Measurements from ENCODE around the gene HRH3. TPM values are rescaled to one million over a fixed set of nuclear protein-coding genes. Genes with fewer than 3 reads are reported as not detected.
A peak's percentile ranks its signal among the peaks of the same experiment; 100 is the strongest.

Gene HRH3
- total and polyA plus RNA-seq, 2 donors (not counting 1 experiment from before 2014, with no cell fraction given): not detected

- Mint-ChIP-seq H3K4me1 (peaks cover 32% of the 10 kb centered on the region), H3K9me3 (ENCODE audit: insufficient read depth) (no peaks in the 10 kb centered on the region), H3K4me3 (no peak overlapping the region), H3K27me3 (no peaks in the 10 kb centered on the region), H3K27ac (peak overlapping the region; percentile 46)
- TF ChIP-seq, protein P1, sequence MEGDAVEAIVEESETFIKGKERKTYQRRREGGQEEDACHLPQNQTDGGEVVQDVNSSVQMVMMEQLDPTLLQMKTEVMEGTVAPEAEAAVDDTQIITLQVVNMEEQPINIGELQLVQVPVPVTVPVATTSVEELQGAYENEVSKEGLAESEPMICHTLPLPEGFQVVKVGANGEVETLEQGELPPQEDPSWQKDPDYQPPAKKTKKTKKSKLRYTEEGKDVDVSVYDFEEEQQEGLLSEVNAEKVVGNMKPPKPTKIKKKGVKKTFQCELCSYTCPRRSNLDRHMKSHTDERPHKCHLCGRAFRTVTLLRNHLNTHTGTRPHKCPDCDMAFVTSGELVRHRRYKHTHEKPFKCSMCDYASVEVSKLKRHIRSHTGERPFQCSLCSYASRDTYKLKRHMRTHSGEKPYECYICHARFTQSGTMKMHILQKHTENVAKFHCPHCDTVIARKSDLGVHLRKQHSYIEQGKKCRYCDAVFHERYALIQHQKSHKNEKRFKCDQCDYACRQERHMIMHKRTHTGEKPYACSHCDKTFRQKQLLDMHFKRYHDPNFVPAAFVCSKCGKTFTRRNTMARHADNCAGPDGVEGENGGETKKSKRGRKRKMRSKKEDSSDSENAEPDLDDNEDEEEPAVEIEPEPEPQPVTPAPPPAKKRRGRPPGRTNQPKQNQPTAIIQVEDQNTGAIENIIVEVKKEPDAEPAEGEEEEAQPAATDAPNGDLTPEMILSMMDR (IDR thresholded peaks at IDR 0.05): no peak
- no peak for TF ChIP-seq EZH2 (IDR thresholded peaks at IDR 0.05; ENCODE audit: borderline replicate concordance, insufficient read depth, low read depth, low read length, poor library complexity, severe bottlenecking)
- H3K9me3 ChIP-seq (ENCODE audit: control extremely low read depth in 1 of 3, control insufficient read depth in 2 of 3, insufficient read depth in 1 of 3, low read length in 2 of 3): no peaks in the 10 kb centered on the region
- H2AFZ ChIP-seq (ENCODE audit: insufficient read depth, low read depth, low read length, poor library complexity, severe bottlenecking): no peak overlapping the region
- POLR2A ChIA-PET: interaction anchor here (0.7 kb wide), 1 partner anchor 737 kb away, joined by 3 read pairs; no protein-coding TSS in a partner anchor
- H3K4me1 ChIP-seq (ENCODE audit: control insufficient read depth in 2 of 2, insufficient read depth in 2 of 2, low read length in 2 of 2): peaks cover 17 to 22% of the 10 kb centered on the region in 2 donors
- CTCF ChIA-PET: no interaction called here
- peaks cover 0 to 27% of the 10 kb centered on the region in 2 experiments for H3K36me3 ChIP-seq (replicated peaks in 1 of 2; ENCODE audit: control extremely low read depth in 1 of 2, control insufficient read depth in 1 of 2, extremely low read depth in 1 of 2, insufficient read depth in 2 of 2, low read length in 1 of 2)
- no peaks in the 10 kb centered on the region for H3K27me3 ChIP-seq (replicated peaks in 1 of 4; ENCODE audit: control extremely low read depth in 1 of 4, control insufficient read depth in 3 of 4, insufficient read depth in 4 of 4, low read length in 3 of 4)
- peaks cover 77% of the 10 kb centered on the region for H4K20me1 ChIP-seq (ENCODE audit: control insufficient read depth, insufficient read depth, low read length, poor library complexity, severe bottlenecking)
- 98% methylated on average over 8 of the region's 10 CpGs for WGBS (ENCODE audit: insufficient coverage)
- H3K79me2 ChIP-seq (ENCODE audit: control insufficient read depth, insufficient read depth, low read length): peaks cover 93% of the 10 kb centered on the region
- DNase-seq: no peak
- H3K9ac ChIP-seq (ENCODE audit: low read length): no peak overlapping the region
- ATAC-seq (ENCODE audit: low read depth): no peak
- no peak overlapping the region for H3K4me2 ChIP-seq (replicated peaks; ENCODE audit: low read depth, low read length, poor library complexity, severe bottlenecking)
- intact Hi-C loops (cut with micrococcal nuclease): no loop called here
- H3K27ac ChIP-seq (ENCODE audit: low read length in 2 of 2): no peak overlapping the region
- H3K4me3 ChIP-seq (ENCODE audit: control extremely low read depth in 1 of 5, extremely low read depth in 1 of 5, insufficient read depth in 1 of 5, low read depth in 2 of 5, low read length in 4 of 5): no peak overlapping the region
These were observed 21.4 kb upstream of the HRH3 start for GRCh38 chr20:62241506-62241905.

- Mint-ChIP-seq H3K9me3 (ENCODE audit: insufficient read depth) (no peaks in the 10 kb centered on the region), H3K27me3 (peaks cover 3% of the 10 kb centered on the region), H3K27ac (peak overlapping the region; percentile 38), H3K4me3 (peak overlapping the region; percentile 74), H3K4me1 (peaks cover 31% of the 10 kb centered on the region)
- POLR2A ChIA-PET: interaction anchor here (1.1 kb wide), 1 partner anchor 8 kb away, joined by 3 read pairs; no protein-coding TSS in a partner anchor
- Histone ChIP-seq H3K4me3 (ENCODE audit: control extremely low read depth in 1 of 5, extremely low read depth in 1 of 5, insufficient read depth in 1 of 5, low read depth in 2 of 5, low read length in 4 of 5) (no peak overlapping the region), H3K79me2 (ENCODE audit: control insufficient read depth, insufficient read depth, low read length) (peaks cover 80% of the 10 kb centered on the region), H3K9me3 (ENCODE audit: control extremely low read depth in 1 of 3, control insufficient read depth in 2 of 3, insufficient read depth in 1 of 3, low read length in 2 of 3) (peaks cover 0 to 3% (median 0%) of the 10 kb centered on the region in 3 donors), H4K20me1 (ENCODE audit: control insufficient read depth, insufficient read depth, low read length, poor library complexity, severe bottlenecking) (peaks cover 64% of the 10 kb centered on the region), H2AFZ (ENCODE audit: insufficient read depth, low read depth, low read length, poor library complexity, severe bottlenecking) (no peak overlapping the region), H3K27me3 (replicated peaks in 1 of 4; ENCODE audit: control extremely low read depth in 1 of 4, control insufficient read depth in 3 of 4, insufficient read depth in 4 of 4, low read length in 3 of 4) (peaks cover 0 to 4% (median 0%) of the 10 kb centered on the region in 4 experiments), H3K9ac (ENCODE audit: low read length) (no peak overlapping the region), H3K36me3 (replicated peaks in 1 of 2; ENCODE audit: control extremely low read depth in 1 of 2, control insufficient read depth in 1 of 2, extremely low read depth in 1 of 2, insufficient read depth in 2 of 2, low read length in 1 of 2) (peaks cover 0 to 21% of the 10 kb centered on the region in 2 experiments), H3K27ac (ENCODE audit: low read length in 2 of 2) (peak overlapping the region in 1 of 2 donors; percentile 28), H3K4me2 (replicated peaks; ENCODE audit: low read depth, low read length, poor library complexity, severe bottlenecking) (no peak overlapping the region), H3K4me1 (ENCODE audit: control insufficient read depth in 2 of 2, insufficient read depth in 2 of 2, low read length in 2 of 2) (peaks cover 17 to 22% of the 10 kb centered on the region in 2 donors)
- no peak for ATAC-seq (ENCODE audit: low read depth)
- no peak for DNase-seq
- 95% methylated on average over 7 of the region's 13 CpGs for WGBS (ENCODE audit: insufficient coverage)
- TF ChIP-seq EZH2 (IDR thresholded peaks at IDR 0.05; ENCODE audit: borderline replicate concordance, insufficient read depth, low read depth, low read length, poor library complexity, severe bottlenecking): no peak
- TF ChIP-seq, protein P1 (IDR thresholded peaks at IDR 0.05): no peak
- CTCF ChIA-PET: interaction anchor here (1.0 kb wide), 1 partner anchor 142 kb away, joined by 3 read pairs; no protein-coding TSS in a partner anchor
- intact Hi-C loops (cut with micrococcal nuclease): no loop called here
These were observed 20.1 kb upstream of the HRH3 start for GRCh38 chr20:62240020-62240685.

Measured in B cell (primary cell).